Hematopoietic multipotent progenitor cell treated with erythropoietin and hydrocortisone succinate and interleukin-3 and kit ligand, for 17 days (in vitro differentiated cells): ENCODE results near the gene ATP13A2.

ENCODE experiments used
- DNase-seq: peaks from one replicate; pipeline ENCODE4 v3.0.0-alpha.2; 2015; ENCODE audit warnings: low spot score

ATP13A2 gene

GRCh38 chr1:17031436-17031835, 19.7 kb upstream of the ATP13A2 start:
- DNase-seq: no peak

- no peak for DNase-seq
Measured at GRCh38 chr1:17030206-17030605, 18.5 kb upstream of the ATP13A2 start.

GRCh38 chr1:17028662-17029188, 17.0 kb upstream of the ATP13A2 start:
- DNase-seq: no peak

- DNase-seq: no peak
Measured at GRCh38 chr1:17027900-17028299, 16.2 kb upstream of the ATP13A2 start.

DNA sequence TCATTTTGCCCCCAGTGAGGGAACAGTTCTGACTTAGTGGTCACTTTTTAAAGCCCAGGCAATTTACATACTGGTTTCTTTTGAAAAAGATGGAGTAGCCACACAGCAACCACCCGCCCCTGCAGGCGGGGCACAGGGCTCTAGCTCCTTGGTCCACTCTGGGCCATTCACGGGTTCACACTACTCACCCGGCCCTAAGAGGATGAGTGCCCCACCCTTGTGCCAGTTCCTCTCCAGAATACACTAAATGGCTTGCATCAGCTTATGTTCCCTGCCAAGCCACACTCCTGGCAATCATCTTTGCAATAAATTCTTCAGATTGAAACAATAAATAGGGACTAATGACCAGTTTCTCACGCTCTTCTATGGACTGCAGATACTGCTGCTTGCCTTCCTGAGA, 15.7 kb upstream of the ATP13A2 start:
- DNase-seq: no peak

GRCh38 chr1:17024721-17025120, 13.0 kb upstream of the ATP13A2 start:
- no peak for DNase-seq

GRCh38 chr1:17023573-17023972, 11.8 kb upstream of the ATP13A2 start:
- DNase-seq: no peak

- DNase-seq: no peak
Measured at GRCh38 chr1:17023102-17023501, 11.4 kb upstream of the ATP13A2 start.

DNA sequence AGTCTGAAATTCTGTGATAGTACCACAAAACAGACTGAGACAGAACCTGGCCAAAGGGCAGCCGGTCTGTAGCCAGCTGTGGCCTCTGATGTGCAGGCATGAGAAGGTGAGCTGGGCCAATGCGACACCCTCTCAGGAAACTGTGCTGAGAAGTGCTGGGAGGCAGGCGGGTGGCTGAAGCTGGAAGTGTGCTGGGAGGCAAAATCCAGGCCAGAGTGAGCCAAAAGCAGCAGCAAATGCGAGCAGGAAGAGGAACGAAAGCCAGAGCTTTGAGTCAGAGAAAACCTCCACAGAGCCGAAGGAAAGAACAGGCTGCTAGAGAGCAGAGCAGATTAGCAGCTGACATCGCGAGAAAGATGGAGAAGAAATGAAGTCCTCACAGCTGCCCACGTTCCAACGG, 10.2 kb upstream of the ATP13A2 start:
- DNase-seq: no peak

- DNase-seq: no peak
Measured at GRCh38 chr1:17020502-17020901, 8.8 kb upstream of the ATP13A2 start.

DNA sequence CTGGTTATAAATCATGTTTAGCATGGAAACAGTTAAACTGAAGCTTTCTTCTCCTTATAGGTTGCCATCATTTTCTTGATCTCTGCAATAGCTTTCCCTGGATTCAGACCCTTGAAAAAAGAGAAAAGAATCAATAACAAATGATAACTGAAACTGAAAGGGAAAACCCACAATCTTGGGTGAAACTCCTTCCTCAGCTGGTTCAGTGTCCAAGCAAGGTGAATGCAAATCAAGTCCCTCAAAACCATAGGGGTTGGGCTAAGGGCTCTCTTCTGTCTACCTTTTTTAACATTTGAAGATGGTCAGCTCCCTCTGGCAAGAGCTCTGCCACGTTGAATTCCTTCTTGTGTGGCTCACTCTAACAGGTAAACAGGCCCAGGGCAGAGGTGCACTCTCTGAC, 7.1 kb upstream of the ATP13A2 start:
- no peak for DNase-seq

DNA sequence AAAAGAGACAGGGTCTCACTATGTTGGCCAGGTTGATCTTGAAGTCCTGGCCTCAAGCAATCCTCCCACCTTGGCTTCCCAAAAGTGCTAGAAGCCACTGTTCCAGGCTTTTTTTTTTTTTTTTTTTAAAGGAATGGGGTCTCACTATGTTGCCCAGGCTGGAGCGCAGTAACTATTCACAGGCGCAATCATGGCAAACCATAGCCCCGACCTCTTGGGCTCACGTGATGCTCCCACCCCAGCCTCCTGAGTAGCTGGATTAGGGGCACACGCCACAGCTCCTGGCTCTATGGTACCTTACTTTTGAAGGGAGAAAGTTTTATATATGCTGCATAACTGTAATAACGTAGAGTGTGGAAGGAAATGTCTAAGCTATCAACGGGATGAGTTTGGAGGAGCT, 5.7 kb upstream of the ATP13A2 start:
- no peak for DNase-seq

DNA sequence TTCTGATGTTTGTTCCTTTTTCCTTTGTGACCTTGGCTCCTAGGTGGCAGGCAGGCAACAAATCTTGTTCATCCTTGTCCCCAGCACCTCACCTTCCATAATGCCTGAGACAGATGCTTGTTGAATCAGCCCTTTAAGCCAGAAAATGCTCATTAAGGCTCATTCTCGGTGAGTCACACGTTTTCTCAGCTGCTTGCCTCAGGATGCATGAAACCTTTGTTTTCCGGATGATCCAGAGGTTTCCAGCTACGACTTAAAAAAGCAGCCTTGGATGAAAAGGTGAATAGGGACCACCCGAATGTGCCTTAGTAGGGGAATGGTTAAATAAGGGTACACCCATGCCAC, 4.6 kb upstream of the ATP13A2 start:
- no peak for DNase-seq

- no peak for DNase-seq
Measured at GRCh38 chr1:17014671-17015567, 3.2 kb upstream of the ATP13A2 start.

- no peak for DNase-seq
Measured at GRCh38 chr1:17013491-17014320, 2.0 kb upstream of the ATP13A2 start.

GRCh38 chr1:17012775-17013490, 1.2 kb upstream of the ATP13A2 start:
- DNase-seq: no peak

DNA sequence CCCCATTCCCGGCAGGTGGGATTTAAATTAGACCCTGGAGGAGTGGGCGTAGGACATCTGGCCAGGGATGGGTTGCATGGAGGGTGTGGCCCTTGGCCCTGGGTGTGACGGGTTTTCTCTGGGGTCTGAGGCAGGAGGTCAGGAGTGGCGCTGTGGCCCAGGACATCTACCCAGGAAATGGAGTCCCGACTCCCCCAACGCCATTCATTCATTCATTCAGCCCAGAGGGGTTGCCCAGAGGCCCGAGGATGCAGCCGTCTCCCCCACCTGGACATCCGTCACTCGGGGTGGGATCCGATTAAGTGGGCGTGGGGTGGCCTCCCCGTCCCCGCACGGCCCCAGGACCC, 663 bp downstream of the ATP13A2 start:
- no peak for DNase-seq

DNA sequence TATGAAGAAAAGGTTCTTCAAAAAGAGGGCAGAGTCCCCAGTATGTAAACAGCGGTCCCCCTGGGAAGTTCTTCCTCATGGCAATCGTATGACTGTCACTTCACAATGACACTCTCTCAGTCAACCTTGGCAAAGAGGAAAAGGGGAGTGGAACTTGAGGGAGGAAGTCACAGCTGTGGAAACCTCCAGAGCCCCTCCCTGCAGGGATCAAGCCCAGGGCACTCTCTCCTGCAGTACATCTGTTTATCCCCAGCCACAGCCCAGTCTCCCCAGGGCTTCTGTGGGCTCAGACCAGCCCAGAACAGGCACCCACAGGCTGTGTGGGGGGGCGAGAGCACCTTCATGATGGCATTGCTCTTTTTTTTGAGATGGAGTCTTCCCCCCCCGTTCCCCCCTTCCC, 2.0 kb downstream of the ATP13A2 start:
- no peak for DNase-seq

DNA sequence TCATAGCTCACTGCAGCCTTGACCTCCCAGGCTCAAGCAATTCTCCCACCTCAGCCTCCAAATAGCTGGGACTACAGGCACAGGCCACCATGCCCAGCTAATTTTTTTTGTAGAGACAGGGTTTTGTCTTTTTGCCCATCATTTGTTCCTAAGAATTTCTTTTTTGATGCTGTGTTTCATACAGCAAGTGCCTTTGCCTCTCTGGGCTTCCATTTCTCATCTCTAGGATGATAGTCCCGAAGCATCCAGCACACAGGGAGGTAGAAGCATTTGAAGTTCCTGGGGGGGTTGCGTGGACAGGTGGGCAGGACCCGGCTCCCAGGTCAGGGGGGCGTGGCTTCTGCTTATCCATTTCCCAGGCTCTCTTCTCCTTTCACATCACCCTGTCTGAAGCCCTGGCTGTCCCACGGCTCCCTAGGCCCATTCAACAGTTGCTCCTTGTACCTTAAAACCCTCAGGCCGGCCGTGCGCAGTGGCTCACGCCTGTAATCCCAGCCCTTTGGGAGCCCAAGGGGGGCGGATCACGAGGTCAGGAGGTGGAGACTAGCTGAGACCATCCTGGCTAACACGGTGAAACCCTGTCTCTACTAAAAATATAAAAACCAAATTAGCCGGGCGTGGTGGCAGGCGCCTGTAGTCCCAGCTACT, 3.4 kb downstream of the ATP13A2 start:
- no peak for DNase-seq

DNA sequence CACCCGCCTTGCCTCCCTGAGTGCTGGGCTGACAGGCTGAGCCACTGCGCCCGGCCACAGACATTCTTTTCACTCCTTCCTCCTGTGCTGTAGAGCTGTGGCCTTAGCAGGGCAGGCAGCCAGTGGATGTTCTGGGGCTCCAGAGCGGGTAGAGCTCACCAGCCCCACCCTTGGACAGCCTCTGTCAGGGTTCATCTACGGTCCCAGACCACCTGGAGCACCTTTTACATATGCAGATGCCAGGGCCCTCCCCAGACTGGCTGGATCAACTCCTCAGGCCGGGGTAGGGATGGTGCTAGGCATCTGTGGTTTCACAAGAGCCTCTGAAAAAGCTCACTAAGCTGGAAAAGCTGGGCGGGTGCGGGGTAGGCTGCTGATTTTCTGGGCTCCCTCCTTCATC, 4.6 kb downstream of the ATP13A2 start:
- no peak for DNase-seq

DNA sequence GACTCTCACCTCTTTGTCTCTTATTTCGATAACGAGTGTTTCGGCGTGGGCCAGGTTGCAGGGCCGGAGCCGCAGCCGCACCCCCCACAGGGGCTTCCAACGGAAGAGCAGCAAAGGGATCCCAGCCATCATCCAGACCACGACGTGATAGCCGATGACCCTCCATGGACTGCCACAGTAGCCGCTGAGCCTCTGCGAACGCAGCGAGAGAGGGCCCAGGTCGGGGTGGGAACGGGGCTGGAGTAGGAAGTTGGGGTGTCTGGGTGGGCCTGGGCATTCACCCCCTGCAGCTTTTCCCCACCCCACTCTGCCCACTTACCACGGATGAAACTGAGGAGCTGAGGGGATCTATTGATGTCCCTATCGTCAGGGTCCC, 6.4 kb downstream of the ATP13A2 start:
- no peak for DNase-seq
